B cell (primary cell): Measurements from ENCODE around the gene TSPAN16. TPM values are rescaled to one million over a fixed set of nuclear protein-coding genes. Genes with fewer than 3 reads are reported as not detected.

Source experiments
- polyA plus RNA-seq: library from polyadenylated mRNA; depleted of rRNA; stranded (reverse); fragments of >200 nt; gene quantifications from 2 replicates; pipeline ENCODE4 v1.2.3, GENCODE V29; 2012
- total RNA-seq, 2 donors: library from RNA; stranded (reverse); fragments of 120-200 nt in 1 of 2; gene quantifications; 1 replicate in 1 of 2; 2 replicates in 1 of 2; pipeline versions ENCODE4 v1.2.3 to v1.2.4, GENCODE V29; 2013 to 2022

TSPAN16 gene
- total and polyA plus RNA-seq, 2 donors (not counting 1 experiment from before 2014, with no cell fraction given), result not detected

Other genes with a start within 250 kb of the TSPAN16 start
- gene LDLR, start 206.7 kb upstream of the TSPAN16 start, total RNA-seq, result 4.8 and 5.6 TPM in 2 replicates
- 1.8 and 9.5 TPM in 2 replicates for gene LDLR, start 206.7 kb upstream of the TSPAN16 start, polyA plus RNA-seq
- 0.15 and 0.90 TPM in 2 replicates for gene SPC24, start 140.4 kb upstream of the TSPAN16 start, total RNA-seq
- 0.12 and 0.48 TPM in 2 replicates for gene SPC24, start 140.4 kb upstream of the TSPAN16 start, polyA plus RNA-seq
- 15.2 and 18.9 TPM in 2 replicates for gene KANK2, start 98.6 kb upstream of the TSPAN16 start, total RNA-seq
- 0.54 and 0.92 TPM in 2 replicates for gene KANK2, start 98.6 kb upstream of the TSPAN16 start, polyA plus RNA-seq
- not detected in 2 replicates for gene ANGPTL8, start 56.5 kb upstream of the TSPAN16 start, total RNA-seq
- not detected in 2 replicates for gene ANGPTL8, start 56.5 kb upstream of the TSPAN16 start, polyA plus RNA-seq
- gene DOCK6, start 33.6 kb upstream of the TSPAN16 start, total RNA-seq, result 11.9 and 14.8 TPM in 2 replicates
- gene DOCK6, start 33.6 kb upstream of the TSPAN16 start, polyA plus RNA-seq, result 3.0 and 5.3 TPM in 2 replicates
- gene RAB3D, start 43.5 kb downstream of the TSPAN16 start, total RNA-seq, result 8.9 TPM in 2 replicates
- gene RAB3D, start 43.5 kb downstream of the TSPAN16 start, polyA plus RNA-seq, result 5.3 and 5.4 TPM in 2 replicates
- gene TMEM205, start 50.1 kb downstream of the TSPAN16 start, total RNA-seq, result 48.5 and 53.4 TPM in 2 replicates
- 130 and 152 TPM in 2 replicates for gene TMEM205, start 50.1 kb downstream of the TSPAN16 start, polyA plus RNA-seq
- gene CCDC159, start 50.4 kb downstream of the TSPAN16 start, total RNA-seq, result 56.0 and 57.5 TPM in 2 replicates
- gene CCDC159, start 50.4 kb downstream of the TSPAN16 start, polyA plus RNA-seq, result 128 and 146 TPM in 2 replicates
- 3.8 and 4.5 TPM in 2 replicates for gene PLPPR2, start 59.3 kb downstream of the TSPAN16 start, total RNA-seq
- gene PLPPR2, start 59.3 kb downstream of the TSPAN16 start, polyA plus RNA-seq, result 11.1 and 11.5 TPM in 2 replicates
- 5.0 TPM in 2 replicates for gene SWSAP1, start 78.5 kb downstream of the TSPAN16 start, total RNA-seq
- 6.4 and 7.6 TPM in 2 replicates for gene SWSAP1, start 78.5 kb downstream of the TSPAN16 start, polyA plus RNA-seq
- 6.4 and 9.4 TPM in 2 replicates for gene EPOR, start 88.2 kb downstream of the TSPAN16 start, total RNA-seq
- gene EPOR, start 88.2 kb downstream of the TSPAN16 start, polyA plus RNA-seq, result 12.7 and 13.8 TPM in 2 replicates
- 0.54 and 0.78 TPM in 2 replicates for gene RGL3, start 123.2 kb downstream of the TSPAN16 start, total RNA-seq
- gene RGL3, start 123.2 kb downstream of the TSPAN16 start, polyA plus RNA-seq, result 2.8 and 3.5 TPM in 2 replicates
- 0.27 and 0.62 TPM in 2 replicates for gene ODAD3, start 139.0 kb downstream of the TSPAN16 start, total RNA-seq
- 0.18 and 0.69 TPM in 2 replicates for gene ODAD3, start 139.0 kb downstream of the TSPAN16 start, polyA plus RNA-seq
- 364 and 402 TPM in 2 replicates for gene PRKCSH, start 139.5 kb downstream of the TSPAN16 start, total RNA-seq
- 259 and 336 TPM in 2 replicates for gene PRKCSH, start 139.5 kb downstream of the TSPAN16 start, polyA plus RNA-seq
- gene ELAVL3, start 184.9 kb downstream of the TSPAN16 start, total RNA-seq, result not detected in 2 replicates
- 0.01 TPM in 1 of 2 replicates, not detected in the other for gene ELAVL3, start 184.9 kb downstream of the TSPAN16 start, polyA plus RNA-seq
- 24.2 and 28.0 TPM in 2 replicates for gene ZNF653, start 209.7 kb downstream of the TSPAN16 start, total RNA-seq
- 17.4 and 26.2 TPM in 2 replicates for gene ZNF653, start 209.7 kb downstream of the TSPAN16 start, polyA plus RNA-seq
- gene ECSIT, start 233.0 kb downstream of the TSPAN16 start, total RNA-seq, result 45.6 and 56.7 TPM in 2 replicates
- gene ECSIT, start 233.0 kb downstream of the TSPAN16 start, polyA plus RNA-seq, result 57.8 and 63.1 TPM in 2 replicates
- not detected in 2 replicates for gene CNN1, start 242.7 kb downstream of the TSPAN16 start, total RNA-seq
- not detected in 2 replicates for gene CNN1, start 242.7 kb downstream of the TSPAN16 start, polyA plus RNA-seq